NT2/D1 (cell line): Measurements from ENCODE around the gene MORC4.

Source experiments
- SUZ12 ChIP-seq: IDR thresholded peaks from 2 replicates; pipeline ENCODE4 v1.6.1; 2011; ENCODE audit not compliant: insufficient read length, insufficient read depth; ENCODE audit errors: extremely low read depth
- YY1 ChIP-seq: IDR thresholded peaks from 2 replicates; pipeline ENCODE4 v1.6.1; 2011; ENCODE audit not compliant: insufficient read length, insufficient read depth
- ZNF274 ChIP-seq: IDR thresholded peaks from 2 replicates; pipeline ENCODE4 v1.6.1; 2011; ENCODE audit warnings: mild to moderate bottlenecking, low read depth, low read length

DNA sequence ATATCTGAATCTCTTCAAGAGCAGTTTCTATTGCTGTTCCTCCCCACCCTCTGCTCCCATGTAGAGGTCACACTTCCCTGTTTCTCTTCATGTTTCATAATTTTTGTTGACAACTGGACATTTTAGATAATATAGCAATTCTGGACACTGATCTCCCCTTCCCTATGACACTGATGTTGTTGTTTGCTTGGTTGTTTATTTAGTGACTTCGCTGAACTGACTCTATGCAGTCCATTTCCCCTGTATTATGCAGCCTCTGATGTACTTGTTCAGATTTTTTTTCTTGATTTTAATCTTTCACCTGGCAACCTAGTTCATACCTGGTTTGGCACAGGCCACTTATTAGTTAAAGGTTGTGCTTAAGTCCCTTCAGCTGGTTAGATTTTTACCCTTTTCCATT is 50.6 kb downstream of the MORC4 start:
- no peak for TF ChIP-seq YY1
- TF ChIP-seq SUZ12 = no peak
- no peak for TF ChIP-seq ZNF274
